Neural cell (in vitro differentiated cells): Measurements from ENCODE around the gene ZNF653. TPM values are rescaled to one million over a fixed set of nuclear protein-coding genes. Genes with fewer than 3 reads are reported as not detected.
A peak's percentile ranks its signal among the peaks of the same experiment; 100 is the strongest.

Source experiments
- H2AFZ ChIP-seq: fragments of 200-600, 300-800 bp; sonication (generic), shearing (Covaris generic); 2 replicates; pipeline ENCODE4 v1.6.0; 2014; ENCODE audit warnings: low read depth, mild to moderate bottlenecking, antibody characterized with exemption, low read length, moderate library complexity
- H3F3A ChIP-seq: fragments of 200-600 bp; shearing (Covaris generic); 2 replicates; pipeline ENCODE4 v1.6.1; 2016; ENCODE audit warnings: mild to moderate bottlenecking, moderate library complexity, mixed read lengths, antibody characterized with exemption, low read length; ENCODE audit not compliant: insufficient read depth, poor library complexity, severe bottlenecking
- H3K27ac ChIP-seq: fragments of 200-600, 300-800 bp; sonication (generic), shearing (Covaris generic); 2 replicates; pipeline ENCODE4 v1.5.1; 2014; ENCODE audit warnings: mild to moderate bottlenecking, low read length, moderate library complexity
- H3K27me3 ChIP-seq: fragments of 300-800, 200-600 bp; sonication (generic), shearing (Covaris generic); 2 replicates; pipeline ENCODE4 v1.6.0; 2014; ENCODE audit warnings: mild to moderate bottlenecking, low read depth, low read length, moderate library complexity; ENCODE audit not compliant: insufficient read depth
- H3K36me3 ChIP-seq: fragments of 300-800, 200-600 bp; sonication (generic), shearing (Covaris generic); 2 replicates; pipeline ENCODE4 v1.5.1; 2014; ENCODE audit warnings: mild to moderate bottlenecking, antibody characterized with exemption, low read length, moderate library complexity; ENCODE audit not compliant: insufficient read depth
- H3K4me2 ChIP-seq: fragments of 300-800, 200-600 bp; sonication (generic), shearing (Covaris generic); 2 replicates; pipeline ENCODE4 v1.6.0; 2014; ENCODE audit warnings: mild to moderate bottlenecking, low read length
- H3K4me3 ChIP-seq: fragments of 300-800, 200-600 bp; sonication (generic), shearing (Covaris generic); 2 replicates; pipeline ENCODE4 v1.5.1; 2014; ENCODE audit warnings: mild to moderate bottlenecking, low read length, moderate library complexity
- H3K79me2 ChIP-seq: fragments of 200-600 bp; shearing (Covaris generic); replicated peaks from 2 replicates; pipeline ENCODE4 v1.6.0; 2014; ENCODE audit warnings: mild to moderate bottlenecking, low read length, moderate library complexity; ENCODE audit not compliant: insufficient read depth
- H3K9ac ChIP-seq: fragments of 300-800, 200-600 bp; sonication (generic), shearing (Covaris generic); 2 replicates; pipeline ENCODE4 v1.6.1; 2016; ENCODE audit warnings: mild to moderate bottlenecking, low read length, mixed read lengths
- H3K9me2 ChIP-seq: fragments of 200-600 bp; shearing (Covaris generic); 2 replicates; pipeline ENCODE4 v1.6.1; 2016; ENCODE audit warnings: mild to moderate bottlenecking, low read length, mixed read lengths; ENCODE audit not compliant: insufficient read depth
- H3K9me3 ChIP-seq: fragments of 200-600, 300-800 bp; sonication (generic), shearing (Covaris generic); 2 replicates; pipeline ENCODE4 v1.6.1; 2016; ENCODE audit warnings: mild to moderate bottlenecking, mixed run types, low read length, moderate library complexity, mixed read lengths
- H4K20me1 ChIP-seq: fragments of 200-600 bp; shearing (Covaris generic); 2 replicates; pipeline ENCODE4 v1.6.1; 2016; ENCODE audit warnings: mild to moderate bottlenecking, mixed run types; ENCODE audit not compliant: insufficient read depth
- CTCF ChIP-seq: fragments of 450-650 bp; IDR thresholded peaks from 2 replicates; pipeline ENCODE4 v1.5.1; 2014; ENCODE audit warnings: antibody characterized with exemption, mild to moderate bottlenecking, moderate library complexity; ENCODE audit not compliant: poor library complexity, severe bottlenecking
- EP300 ChIP-seq: fragments of 450-650 bp; conservative IDR thresholded peaks from 2 replicates; pipeline ENCODE4 v1.6.1; 2014; ENCODE audit warnings: antibody characterized with exemption, mild to moderate bottlenecking, moderate library complexity; ENCODE audit not compliant: poor library complexity, severe bottlenecking
- EZH2 ChIP-seq: fragments of 200-600, 300-800 bp; shearing (Covaris generic), sonication (generic); IDR thresholded peaks from 2 replicates; pipeline ENCODE4 v1.6.1; 2014; ENCODE audit warnings: antibody characterized with exemption, low read length, borderline replicate concordance, mild to moderate bottlenecking; ENCODE audit not compliant: insufficient read depth, poor library complexity, severe bottlenecking
- MXI1 ChIP-seq: fragments of 450-650 bp; conservative IDR thresholded peaks from 2 replicates; pipeline ENCODE4 v1.6.1; 2014; ENCODE audit warnings: antibody characterized with exemption, mild to moderate bottlenecking; ENCODE audit not compliant: poor library complexity, severe bottlenecking
- POLR2AphosphoS5 ChIP-seq: IDR thresholded peaks from 2 replicates; pipeline ENCODE4 v1.6.1; 2012
- RAD21 ChIP-seq: fragments of 450-650 bp; conservative IDR thresholded peaks from 2 replicates; pipeline ENCODE4 v1.6.1; 2014; ENCODE audit warnings: antibody characterized with exemption, mild to moderate bottlenecking, moderate library complexity
- REST ChIP-seq: IDR thresholded peaks from 2 replicates; pipeline ENCODE4 v1.6.1; 2012; ENCODE audit warnings: borderline replicate concordance
- SMC3 ChIP-seq: fragments of 450-650 bp; conservative IDR thresholded peaks from 2 replicates; pipeline ENCODE4 v1.6.1; 2014; ENCODE audit warnings: antibody characterized with exemption, mild to moderate bottlenecking, moderate library complexity; ENCODE audit not compliant: poor library complexity
- polyA plus RNA-seq: library from polyadenylated mRNA; depleted of rRNA; stranded (reverse); fragments of >200 nt; gene quantifications from 2 replicates; pipeline ENCODE4 v1.2.3, GENCODE V29; 2014

The ZNF653 gene
- polyA plus RNA-seq, 1 donor from 2014 or later: 16.5 TPM

- Histone ChIP-seq H3K4me3 (no peak overlapping the region), H3K27ac (no peak overlapping the region), H4K20me1 (no peaks in the 10 kb centered on the region), H3F3A (no peaks in the 10 kb centered on the region), H3K9me3 (no peaks in the 10 kb centered on the region), H3K9ac (no peak overlapping the region), H3K4me2 (no peak overlapping the region), H2AFZ (no peak overlapping the region), H3K79me2 (no peaks in the 10 kb centered on the region), H3K36me3 (no peaks in the 10 kb centered on the region), H3K9me2 (no peaks in the 10 kb centered on the region), H3K27me3 (no peaks in the 10 kb centered on the region)
- TF ChIP-seq SMC3 (peak; percentile 54), POLR2AphosphoS5 (no peak), RAD21 (peak; percentile 33), REST (no peak), CTCF (peak; percentile 58)
These were observed 9.1 kb downstream of the ZNF653 start for GRCh38 chr19:11496391-11497163.

- H3K4me3 ChIP-seq: no peak overlapping the region
- H3K9me2 ChIP-seq: no peaks in the 10 kb centered on the region
- H4K20me1 ChIP-seq: no peaks in the 10 kb centered on the region
- no peak overlapping the region for H2AFZ ChIP-seq
- no peaks in the 10 kb centered on the region for H3K27me3 ChIP-seq
- no peak overlapping the region for H3K9ac ChIP-seq
- no peaks in the 10 kb centered on the region for H3K36me3 ChIP-seq
- H3K4me2 ChIP-seq: no peak overlapping the region
- no peak overlapping the region for H3K27ac ChIP-seq
- no peaks in the 10 kb centered on the region for H3K79me2 ChIP-seq
- TF ChIP-seq RAD21 (no peak), MXI1 (no peak), REST (no peak), SMC3 (no peak), EP300 (no peak), CTCF (no peak), EZH2 (no peak)
- no peaks in the 10 kb centered on the region for H3F3A ChIP-seq
- H3K9me3 ChIP-seq: no peaks in the 10 kb centered on the region
These were observed 9.8 kb downstream of the ZNF653 start for GRCh38 chr19:11495885-11496284.
